ENCODE results near the gene EXD3.
"Not testable (repeated sequence)": the region's sequence is repeated elsewhere in the genome, so short reads cannot be mapped to it uniquely, and the experiment has no call there.

EXD3 gene

GRCh38 chr9:137339045-137339907 lies 83.7 kb downstream of the EXD3 start:
- no peak for TF ChIP-seq CTCF (IDR thresholded peaks at IDR 0.05; ENCODE audit: low read depth, low read length)
- DNase-seq (ENCODE audit: extremely low read depth, low read depth) = no peak

- DNase-seq (ENCODE audit: extremely low read depth, low read depth) = no peak
- no peak for TF ChIP-seq CTCF (IDR thresholded peaks at IDR 0.05; ENCODE audit: low read depth, low read length)
Observed at GRCh38 chr9:137336735-137337134, 86.2 kb downstream of the EXD3 start.

- DNase-seq (ENCODE audit: extremely low read depth, low read depth) = no peak
- no peak for TF ChIP-seq CTCF (IDR thresholded peaks at IDR 0.05; ENCODE audit: low read depth, low read length)
Observed at GRCh38 chr9:137333016-137333671, 89.8 kb downstream of the EXD3 start.

- no peak for TF ChIP-seq CTCF (IDR thresholded peaks at IDR 0.05; ENCODE audit: low read depth, low read length)
- DNase-seq (ENCODE audit: extremely low read depth, low read depth) = no peak
Observed at GRCh38 chr9:137331929-137332328, 91.0 kb downstream of the EXD3 start.

- TF ChIP-seq CTCF (IDR thresholded peaks at IDR 0.05; ENCODE audit: low read depth, low read length) = no peak
- DNase-seq (ENCODE audit: extremely low read depth, low read depth) = no peak
Observed at GRCh38 chr9:137330689-137331088, 92.3 kb downstream of the EXD3 start.

GRCh38 chr9:137329590-137329989 lies 93.4 kb downstream of the EXD3 start:
- DNase-seq (ENCODE audit: extremely low read depth, low read depth) = not testable (repeated sequence)

- DNase-seq (ENCODE audit: extremely low read depth, low read depth) = not testable (repeated sequence)
Observed at GRCh38 chr9:137327641-137328550, 95.1 kb downstream of the EXD3 start.
